Left renal pelvis (tissue), 4 donors: ENCODE data around the gene TNXB. TPM values are rescaled to one million over a fixed set of nuclear protein-coding genes. Genes with fewer than 3 reads are reported as not detected.
"Not testable (repeated sequence)": the region's sequence is repeated elsewhere in the genome, so short reads cannot be mapped to it uniquely, and the experiment has no call there.

Experiments
- DNase-seq, 4 donors: peaks; one replicate each; pipeline ENCODE4 v3.0.0-alpha.2; 2013; ENCODE audit warnings: low read depth in 4 of 4, low spot score in 3 of 4
- polyA plus RNA-seq, 4 donors: library from polyadenylated mRNA; unstranded; fragments of 120-200 nt; gene quantifications; one replicate each; pipeline ENCODE4 v1.2.1, GENCODE V29; 2013; ENCODE audit not compliant: insufficient read length in 4 of 4

The TNXB gene
- polyA plus RNA-seq, 4 donors = 4.6 to 98.0 (median 8.3) TPM

- DNase-seq = no peak
Measured at GRCh38 chr6:32068867-32069266, 40.3 kb downstream of the TNXB start.

- not testable (repeated sequence) for DNase-seq
Measured at GRCh38 chr6:32068315-32068714, 40.8 kb downstream of the TNXB start.

GRCh38 chr6:32067521-32067920 is 41.6 kb downstream of the TNXB start:
- not testable (repeated sequence) for DNase-seq

- DNase-seq = no peak
Measured at GRCh38 chr6:32064706-32065105, 44.4 kb downstream of the TNXB start.

- DNase-seq = no peak
Measured at GRCh38 chr6:32060966-32061655, 48.0 kb downstream of the TNXB start.

- no peak for DNase-seq
Measured at GRCh38 chr6:32058511-32058963, 50.6 kb downstream of the TNXB start.

GRCh38 chr6:32057966-32058365 is 51.2 kb downstream of the TNXB start:
- no peak for DNase-seq

- no peak for DNase-seq
Measured at GRCh38 chr6:32056254-32056653, 52.9 kb downstream of the TNXB start.

- not testable (repeated sequence) for DNase-seq
Measured at GRCh38 chr6:32055756-32056155, 53.4 kb downstream of the TNXB start.

- DNase-seq = not testable (repeated sequence)
Measured at GRCh38 chr6:32053314-32053713, 55.8 kb downstream of the TNXB start.

GRCh38 chr6:32052626-32053025 is 56.5 kb downstream of the TNXB start:
- not testable (repeated sequence) for DNase-seq

GRCh38 chr6:32050562-32050961 is 58.6 kb downstream of the TNXB start:
- DNase-seq = no peak

- not testable (repeated sequence) for DNase-seq
Measured at GRCh38 chr6:32049736-32050135, 59.4 kb downstream of the TNXB start.

GRCh38 chr6:32049149-32049548 is 60.0 kb downstream of the TNXB start:
- not testable (repeated sequence) for DNase-seq

GRCh38 chr6:32047855-32048766 is 61.0 kb downstream of the TNXB start:
- DNase-seq = peak in 2 of 4 donors; percentile 27 to 28

GRCh38 chr6:32047539-32047854 is 61.6 kb downstream of the TNXB start:
- no peak for DNase-seq

- DNase-seq = no peak
Measured at GRCh38 chr6:32047084-32047478, 62.1 kb downstream of the TNXB start.

GRCh38 chr6:32046450-32047083 is 62.6 kb downstream of the TNXB start:
- DNase-seq = no peak

- no peak for DNase-seq
Measured at GRCh38 chr6:32045811-32046449, 63.2 kb downstream of the TNXB start.

- not testable (repeated sequence) for DNase-seq
Measured at GRCh38 chr6:32044916-32045315, 64.2 kb downstream of the TNXB start.
